ENCODE measurements around the gene EAPP.
"Not testable (repeated sequence)": the region's sequence is repeated elsewhere in the genome, so short reads cannot be mapped to it uniquely, and the experiment has no call there.

DNA sequence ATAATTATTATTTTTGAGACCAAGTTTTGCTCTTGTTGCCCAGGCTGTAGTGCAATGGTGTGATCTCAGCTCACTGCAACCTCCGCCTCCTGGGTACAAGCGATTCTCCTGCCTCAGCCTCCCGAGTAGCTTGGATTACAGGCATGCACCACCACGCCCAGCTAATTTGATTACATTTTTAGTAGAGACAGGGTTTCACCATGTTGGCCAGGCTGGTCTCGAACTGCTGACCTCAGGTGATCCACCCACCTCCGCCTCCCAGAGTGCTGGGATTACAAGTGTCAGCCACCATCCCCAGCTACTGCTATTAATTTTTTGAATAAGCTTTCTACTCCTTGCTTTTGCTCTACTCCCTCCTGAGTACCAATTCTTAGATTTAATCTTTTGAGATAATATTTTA lies 18.4 kb downstream of the EAPP start:
- not testable (repeated sequence) for TF ChIP-seq POLR2A (IDR thresholded peaks at IDR 0.05)
- TF ChIP-seq, protein P1, sequence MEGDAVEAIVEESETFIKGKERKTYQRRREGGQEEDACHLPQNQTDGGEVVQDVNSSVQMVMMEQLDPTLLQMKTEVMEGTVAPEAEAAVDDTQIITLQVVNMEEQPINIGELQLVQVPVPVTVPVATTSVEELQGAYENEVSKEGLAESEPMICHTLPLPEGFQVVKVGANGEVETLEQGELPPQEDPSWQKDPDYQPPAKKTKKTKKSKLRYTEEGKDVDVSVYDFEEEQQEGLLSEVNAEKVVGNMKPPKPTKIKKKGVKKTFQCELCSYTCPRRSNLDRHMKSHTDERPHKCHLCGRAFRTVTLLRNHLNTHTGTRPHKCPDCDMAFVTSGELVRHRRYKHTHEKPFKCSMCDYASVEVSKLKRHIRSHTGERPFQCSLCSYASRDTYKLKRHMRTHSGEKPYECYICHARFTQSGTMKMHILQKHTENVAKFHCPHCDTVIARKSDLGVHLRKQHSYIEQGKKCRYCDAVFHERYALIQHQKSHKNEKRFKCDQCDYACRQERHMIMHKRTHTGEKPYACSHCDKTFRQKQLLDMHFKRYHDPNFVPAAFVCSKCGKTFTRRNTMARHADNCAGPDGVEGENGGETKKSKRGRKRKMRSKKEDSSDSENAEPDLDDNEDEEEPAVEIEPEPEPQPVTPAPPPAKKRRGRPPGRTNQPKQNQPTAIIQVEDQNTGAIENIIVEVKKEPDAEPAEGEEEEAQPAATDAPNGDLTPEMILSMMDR (IDR thresholded peaks at IDR 0.05) = not testable (repeated sequence)
